Measurements from ENCODE around the gene MRPL2. TPM values are rescaled to one million over a fixed set of nuclear protein-coding genes. Genes with fewer than 3 reads are reported as not detected.

MRPL2 gene
- polyA plus RNA-seq, 1 donor from 2014 or later, result 22.5 TPM

- peak overlapping the region; percentile 74 for H3K4me3 ChIP-seq (ENCODE audit: low read length)
- H3K79me2 ChIP-seq (replicated peaks; ENCODE audit: insufficient read depth, low read length), result peaks cover 33% of the 10 kb centered on the region
- no peaks in the 10 kb centered on the region for H4K20me1 ChIP-seq (ENCODE audit: insufficient read depth)
- H3K27me3 ChIP-seq (ENCODE audit: insufficient read depth, low read depth, low read length), result no peaks in the 10 kb centered on the region
- H3K4me2 ChIP-seq (ENCODE audit: low read length), result peak overlapping the region; percentile 91
- no peaks in the 10 kb centered on the region for H3F3A ChIP-seq (ENCODE audit: insufficient read depth, low read length, poor library complexity, severe bottlenecking)
- peak overlapping the region; percentile 65 for H2AFZ ChIP-seq (ENCODE audit: low read depth, low read length)
- TF ChIP-seq POLR2AphosphoS5 (IDR thresholded peaks at IDR 0.05) (peak; percentile 32), MXI1 (conservative IDR thresholded peaks at IDR 0.05; ENCODE audit: poor library complexity, severe bottlenecking) (no peak), TAF1 (IDR thresholded peaks at IDR 0.05; ENCODE audit: low read depth) (peak; percentile 24)
- H3K9ac ChIP-seq (ENCODE audit: low read length), result peak overlapping the region; percentile 88
- peak overlapping the region; percentile 91 for H3K27ac ChIP-seq (ENCODE audit: low read length)
- H3K36me3 ChIP-seq (ENCODE audit: insufficient read depth, low read length), result no peaks in the 10 kb centered on the region
- no peaks in the 10 kb centered on the region for H3K9me2 ChIP-seq (ENCODE audit: insufficient read depth, low read length)
- H3K9me3 ChIP-seq (ENCODE audit: low read length), result no peaks in the 10 kb centered on the region
Observed at GRCh38 chr6:43014434-43014909, 44.8 kb downstream of the MRPL2 start.

- peak within 1 kb of the TSS; percentile 74 for H3K4me3 ChIP-seq (ENCODE audit: low read length)
- no peaks in the 10 kb centered on the region for H3K36me3 ChIP-seq (ENCODE audit: insufficient read depth, low read length)
- peaks cover 33% of the 10 kb centered on the region for H3K79me2 ChIP-seq (replicated peaks; ENCODE audit: insufficient read depth, low read length)
- H3F3A ChIP-seq (ENCODE audit: insufficient read depth, low read length, poor library complexity, severe bottlenecking), result no peaks in the 10 kb centered on the region
- H3K4me2 ChIP-seq (ENCODE audit: low read length), result peak within 1 kb of the TSS; percentile 100
- peak; percentile 88 for TF ChIP-seq TAF1 (IDR thresholded peaks at IDR 0.05; ENCODE audit: low read depth)
- peak; percentile 15 for TF ChIP-seq RAD21 (conservative IDR thresholded peaks at IDR 0.05)
- peak; percentile 41 for TF ChIP-seq EP300 (conservative IDR thresholded peaks at IDR 0.05; ENCODE audit: poor library complexity, severe bottlenecking)
- peak; percentile 5 for TF ChIP-seq SMC3 (conservative IDR thresholded peaks at IDR 0.05; ENCODE audit: poor library complexity)
- no peak for TF ChIP-seq CTCF (IDR thresholded peaks at IDR 0.05; ENCODE audit: poor library complexity, severe bottlenecking)
- TF ChIP-seq, protein P1, sequence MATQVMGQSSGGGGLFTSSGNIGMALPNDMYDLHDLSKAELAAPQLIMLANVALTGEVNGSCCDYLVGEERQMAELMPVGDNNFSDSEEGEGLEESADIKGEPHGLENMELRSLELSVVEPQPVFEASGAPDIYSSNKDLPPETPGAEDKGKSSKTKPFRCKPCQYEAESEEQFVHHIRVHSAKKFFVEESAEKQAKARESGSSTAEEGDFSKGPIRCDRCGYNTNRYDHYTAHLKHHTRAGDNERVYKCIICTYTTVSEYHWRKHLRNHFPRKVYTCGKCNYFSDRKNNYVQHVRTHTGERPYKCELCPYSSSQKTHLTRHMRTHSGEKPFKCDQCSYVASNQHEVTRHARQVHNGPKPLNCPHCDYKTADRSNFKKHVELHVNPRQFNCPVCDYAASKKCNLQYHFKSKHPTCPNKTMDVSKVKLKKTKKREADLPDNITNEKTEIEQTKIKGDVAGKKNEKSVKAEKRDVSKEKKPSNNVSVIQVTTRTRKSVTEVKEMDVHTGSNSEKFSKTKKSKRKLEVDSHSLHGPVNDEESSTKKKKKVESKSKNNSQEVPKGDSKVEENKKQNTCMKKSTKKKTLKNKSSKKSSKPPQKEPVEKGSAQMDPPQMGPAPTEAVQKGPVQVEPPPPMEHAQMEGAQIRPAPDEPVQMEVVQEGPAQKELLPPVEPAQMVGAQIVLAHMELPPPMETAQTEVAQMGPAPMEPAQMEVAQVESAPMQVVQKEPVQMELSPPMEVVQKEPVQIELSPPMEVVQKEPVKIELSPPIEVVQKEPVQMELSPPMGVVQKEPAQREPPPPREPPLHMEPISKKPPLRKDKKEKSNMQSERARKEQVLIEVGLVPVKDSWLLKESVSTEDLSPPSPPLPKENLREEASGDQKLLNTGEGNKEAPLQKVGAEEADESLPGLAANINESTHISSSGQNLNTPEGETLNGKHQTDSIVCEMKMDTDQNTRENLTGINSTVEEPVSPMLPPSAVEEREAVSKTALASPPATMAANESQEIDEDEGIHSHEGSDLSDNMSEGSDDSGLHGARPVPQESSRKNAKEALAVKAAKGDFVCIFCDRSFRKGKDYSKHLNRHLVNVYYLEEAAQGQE (IDR thresholded peaks at IDR 0.05; ENCODE audit: borderline replicate concordance), result peak; percentile 76
- TF ChIP-seq EZH2 (IDR thresholded peaks at IDR 0.05; ENCODE audit: borderline replicate concordance, insufficient read depth, low read length, poor library complexity, severe bottlenecking), result no peak
- peak; percentile 99 for TF ChIP-seq MXI1 (conservative IDR thresholded peaks at IDR 0.05; ENCODE audit: poor library complexity, severe bottlenecking)
- TF ChIP-seq POLR2AphosphoS5 (IDR thresholded peaks at IDR 0.05), result peak; percentile 90
- no peaks in the 10 kb centered on the region for H3K9me2 ChIP-seq (ENCODE audit: insufficient read depth, low read length)
- H2AFZ ChIP-seq (ENCODE audit: low read depth, low read length), result peak within 1 kb of the TSS; percentile 73
- H3K27ac ChIP-seq (ENCODE audit: low read length), result peak within 1 kb of the TSS; percentile 91
- no peaks in the 10 kb centered on the region for H3K27me3 ChIP-seq (ENCODE audit: insufficient read depth, low read depth, low read length)
- H3K9me3 ChIP-seq (ENCODE audit: low read length), result no peaks in the 10 kb centered on the region
- peak within 1 kb of the TSS; percentile 88 for H3K9ac ChIP-seq (ENCODE audit: low read length)
- H4K20me1 ChIP-seq (ENCODE audit: insufficient read depth), result no peaks in the 10 kb centered on the region
Observed at GRCh38 chr6:43013843-43014433, 45.3 kb downstream of the MRPL2 start, which contains the start of the genes KLHDC3 and MEA1. Gene KLHDC3 (plus strand): TSS chr6:43014249. CDS start chr6:43017193, 2,944 bp downstream. Gene MEA1 (minus strand): TSS chr6:43013946. CDS start chr6:43013813, 133 bp downstream.
